H9 (cell line): Measurements from ENCODE around the gene RHNO1. TPM values are rescaled to one million over a fixed set of nuclear protein-coding genes. Genes with fewer than 3 reads are reported as not detected.

Experiments
- DNase-seq: peaks from one replicate; pipeline ENCODE4 v3.0.0-alpha.2; 2017
- H2AFZ ChIP-seq: one replicate; pipeline ENCODE4 v1.6.1; 2013; ENCODE audit warnings: mild to moderate bottlenecking, low read length, control low read depth, moderate library complexity
- H2AK5ac ChIP-seq: 2 replicates; pipeline ENCODE4 v1.6.1; 2013; ENCODE audit warnings: low read length, control low read depth, mixed read lengths; ENCODE audit not compliant: insufficient read length
- H2BK120ac ChIP-seq: one replicate; pipeline ENCODE4 v1.6.1; 2013; ENCODE audit warnings: low read depth, mild to moderate bottlenecking, low read length, control low read depth, inconsistent platforms; ENCODE audit not compliant: poor library complexity, severe bottlenecking
- H2BK12ac ChIP-seq: 2 replicates; pipeline ENCODE4 v1.6.1; 2013; ENCODE audit warnings: low read length, control low read depth, mixed read lengths, low read depth; ENCODE audit not compliant: insufficient read length
- H2BK15ac ChIP-seq: 2 replicates; pipeline ENCODE4 v1.6.1; 2013; ENCODE audit warnings: low read depth, low read length, control low read depth
- H2BK20ac ChIP-seq: one replicate; pipeline ENCODE4 v1.6.1; 2013; ENCODE audit warnings: low read depth, mild to moderate bottlenecking, low read length, control low read depth, inconsistent platforms; ENCODE audit not compliant: poor library complexity, severe bottlenecking
- H2BK5ac ChIP-seq: 2 replicates; pipeline ENCODE4 v1.6.1; 2013; ENCODE audit warnings: low read length, control low read depth, mixed read lengths; ENCODE audit not compliant: insufficient read length
- H3K14ac ChIP-seq: 2 replicates; pipeline ENCODE4 v1.6.1; 2013; ENCODE audit warnings: low read length, control low read depth; ENCODE audit not compliant: insufficient read depth
- H3K18ac ChIP-seq: 2 replicates; pipeline ENCODE4 v1.6.1; 2013; ENCODE audit warnings: low read depth, mild to moderate bottlenecking, mixed read lengths, low read length, control low read depth; ENCODE audit not compliant: insufficient read length
- H3K23ac ChIP-seq: 2 replicates; pipeline ENCODE4 v1.6.1; 2013; ENCODE audit warnings: low read length, control low read depth, mixed read lengths, low read depth; ENCODE audit not compliant: insufficient read length
- H3K23me2 ChIP-seq: 2 replicates; pipeline ENCODE4 v1.6.1; 2013; ENCODE audit warnings: low read depth, mild to moderate bottlenecking, mixed read lengths, low read length, control low read depth; ENCODE audit not compliant: insufficient read length, poor library complexity, severe bottlenecking
- H3K27ac ChIP-seq: 2 replicates; pipeline ENCODE4 v1.5.1; 2013; ENCODE audit warnings: low read length, control low read depth, mixed read lengths, low read depth; ENCODE audit not compliant: insufficient read length
- H3K27me3 ChIP-seq: 2 replicates; pipeline ENCODE4 v1.6.1; 2013; ENCODE audit warnings: low read length, control low read depth, inconsistent platforms; ENCODE audit not compliant: insufficient read depth
- H3K4ac ChIP-seq: 2 replicates; pipeline ENCODE4 v1.6.1; 2013; ENCODE audit warnings: low read depth, mild to moderate bottlenecking, control low read depth, inconsistent platforms, low read length, moderate library complexity
- H3K4me1 ChIP-seq: 2 replicates; pipeline ENCODE4 v1.6.1; 2013; ENCODE audit warnings: low read length, control low read depth, inconsistent platforms; ENCODE audit not compliant: insufficient read depth
- H3K4me2 ChIP-seq: 2 replicates; pipeline ENCODE4 v1.6.1; 2013; ENCODE audit warnings: low read length, control low read depth, mixed read lengths; ENCODE audit not compliant: insufficient read length, insufficient read depth
- H3K56ac ChIP-seq: 2 replicates; pipeline ENCODE4 v1.6.1; 2013; ENCODE audit warnings: low read depth, mild to moderate bottlenecking, mixed read lengths, low read length, control low read depth; ENCODE audit not compliant: insufficient read length
- H3K79me1 ChIP-seq: 2 replicates; pipeline ENCODE4 v1.6.1; 2013; ENCODE audit warnings: low read depth, mild to moderate bottlenecking, moderate library complexity, low read length, control low read depth, inconsistent platforms; ENCODE audit not compliant: insufficient read depth, poor library complexity, severe bottlenecking
- H3K79me2 ChIP-seq: 2 replicates; pipeline ENCODE4 v1.6.1; 2013; ENCODE audit warnings: low read length, control low read depth, inconsistent platforms; ENCODE audit not compliant: insufficient read depth
- H3K9ac ChIP-seq: 2 replicates; pipeline ENCODE4 v1.6.1; 2013; ENCODE audit warnings: low read length, control low read depth, mixed read lengths; ENCODE audit not compliant: insufficient read length; ENCODE audit errors: extremely low read depth
- H3K9me3 ChIP-seq: one replicate; pipeline ENCODE4 v1.6.1; 2013; ENCODE audit warnings: low read depth, low read length, inconsistent platforms; ENCODE audit not compliant: control insufficient read depth
- H3T11ph ChIP-seq: one replicate; pipeline ENCODE4 v1.6.1; 2013; ENCODE audit warnings: mild to moderate bottlenecking, low read length, control low read depth, inconsistent platforms
- H4K20me1 ChIP-seq: one replicate; pipeline ENCODE4 v1.6.1; 2013; ENCODE audit not compliant: control insufficient read depth, insufficient read length, insufficient read depth
- H4K5ac ChIP-seq: 2 replicates; pipeline ENCODE4 v1.6.1; 2013; ENCODE audit warnings: low read depth, mild to moderate bottlenecking, mixed read lengths, low read length, control low read depth; ENCODE audit not compliant: insufficient read length
- H4K8ac ChIP-seq: replicated peaks from 2 replicates; pipeline ENCODE4 v1.6.1; 2013; ENCODE audit warnings: low read length, control low read depth, mixed read lengths, low read depth; ENCODE audit not compliant: insufficient read length
- H4K91ac ChIP-seq: 2 replicates; pipeline ENCODE4 v1.6.1; 2013; ENCODE audit warnings: low read depth, mild to moderate bottlenecking, moderate library complexity, mixed read lengths, low read length, control low read depth; ENCODE audit not compliant: insufficient read length
- H3K27ac Mint-ChIP-seq, 3 experiments: 2 replicates in 2 of 3; 3 replicates in 1 of 3; pipeline ENCODE4 v1.8.0; 2020 to 2021; ENCODE audit warnings: mixed read lengths in 3 of 3, mild to moderate bottlenecking in 1 of 3, moderate library complexity in 1 of 3
- H3K27me3 Mint-ChIP-seq: 2 replicates; pipeline ENCODE4 v1.8.0; 2021; ENCODE audit warnings: low read depth, mild to moderate bottlenecking, moderate library complexity, mixed read lengths
- H3K36me3 Mint-ChIP-seq, 3 experiments: 2 replicates in 2 of 3; 3 replicates in 1 of 3; pipeline ENCODE4 v1.8.0; 2020 to 2021; ENCODE audit warnings: low read depth in 3 of 3, mixed read lengths in 3 of 3; ENCODE audit not compliant: insufficient read depth in 1 of 3
- H3K4me1 Mint-ChIP-seq, 2 experiments: 2 replicates each; pipeline ENCODE4 v1.8.0; 2020; ENCODE audit warnings: mixed read lengths in 2 of 2
- H3K4me3 Mint-ChIP-seq, 2 experiments: 2 replicates in 1 of 2; 3 replicates in 1 of 2; pipeline ENCODE4 v1.8.0; 2020 to 2021; ENCODE audit warnings: mild to moderate bottlenecking in 2 of 2, mixed read lengths in 2 of 2, moderate library complexity in 1 of 2
- H3K9me3 Mint-ChIP-seq, 2 experiments: 2 replicates in 1 of 2; 3 replicates in 1 of 2; pipeline ENCODE4 v1.8.0; 2020; ENCODE audit warnings: mild to moderate bottlenecking in 2 of 2, mixed read lengths in 2 of 2, moderate library complexity in 1 of 2
- WGBS: extraction: QIAGEN DNeasy Blood & Tissue Kit; methylation state at CpG from one replicate; pipeline ENCODE4 v1.1.7; 2013; ENCODE audit warnings: missing lambda C conversion rate, low lambda C conversion rate, mixed read lengths; ENCODE audit not compliant: insufficient read length; ENCODE audit errors: extremely low coverage; 5-methylcytosine and 5-hydroxymethylcytosine counted together
- total RNA-seq: library from RNA; stranded (reverse); gene quantifications from 2 replicates; pipeline ENCODE4 v1.2.1, GENCODE V29; 2021
- TF ChIP-seq, protein P1 (sequence below): fragments of 200-600 bp; sonication (generic); conservative IDR thresholded peaks from 3 replicates; pipeline ENCODE4 v1.8.0; 2021; ENCODE audit warnings: antibody characterized with exemption, mild to moderate bottlenecking

RHNO1 gene
- total RNA-seq, 1 experiment from 2014 or later, result 36.7 TPM

DNA sequence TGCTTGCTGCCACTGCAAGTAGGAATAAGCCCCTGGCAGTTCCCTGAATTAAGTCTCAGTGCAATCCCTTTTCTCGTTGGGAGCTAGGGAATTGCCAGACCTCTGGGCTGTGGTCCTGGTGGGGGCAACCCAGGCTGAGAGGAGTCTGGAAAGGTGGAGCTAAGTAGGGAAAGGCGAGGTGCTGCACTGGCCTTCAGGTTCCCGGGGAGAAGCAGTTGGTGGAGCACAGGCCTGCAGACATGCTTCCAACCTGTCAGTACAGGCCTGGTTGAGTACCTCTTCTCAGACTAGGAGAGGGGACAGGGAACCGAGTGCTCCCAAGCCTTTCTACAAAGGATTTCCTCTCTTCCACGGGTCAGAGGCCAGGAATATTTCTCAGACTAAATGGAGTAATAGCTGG is 43.7 kb upstream of the RHNO1 start:
- TF ChIP-seq, protein P1, sequence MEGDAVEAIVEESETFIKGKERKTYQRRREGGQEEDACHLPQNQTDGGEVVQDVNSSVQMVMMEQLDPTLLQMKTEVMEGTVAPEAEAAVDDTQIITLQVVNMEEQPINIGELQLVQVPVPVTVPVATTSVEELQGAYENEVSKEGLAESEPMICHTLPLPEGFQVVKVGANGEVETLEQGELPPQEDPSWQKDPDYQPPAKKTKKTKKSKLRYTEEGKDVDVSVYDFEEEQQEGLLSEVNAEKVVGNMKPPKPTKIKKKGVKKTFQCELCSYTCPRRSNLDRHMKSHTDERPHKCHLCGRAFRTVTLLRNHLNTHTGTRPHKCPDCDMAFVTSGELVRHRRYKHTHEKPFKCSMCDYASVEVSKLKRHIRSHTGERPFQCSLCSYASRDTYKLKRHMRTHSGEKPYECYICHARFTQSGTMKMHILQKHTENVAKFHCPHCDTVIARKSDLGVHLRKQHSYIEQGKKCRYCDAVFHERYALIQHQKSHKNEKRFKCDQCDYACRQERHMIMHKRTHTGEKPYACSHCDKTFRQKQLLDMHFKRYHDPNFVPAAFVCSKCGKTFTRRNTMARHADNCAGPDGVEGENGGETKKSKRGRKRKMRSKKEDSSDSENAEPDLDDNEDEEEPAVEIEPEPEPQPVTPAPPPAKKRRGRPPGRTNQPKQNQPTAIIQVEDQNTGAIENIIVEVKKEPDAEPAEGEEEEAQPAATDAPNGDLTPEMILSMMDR, result no peak
- Histone ChIP-seq H3K23ac (no peak overlapping the region), H2BK20ac (no peak overlapping the region), H3K4ac (no peak overlapping the region), H3K18ac (no peak overlapping the region), H2BK15ac (no peak overlapping the region), H2AFZ (no peak overlapping the region), H4K8ac (no peak overlapping the region), H3K56ac (no peak overlapping the region), H3K23me2 (no peaks in the 10 kb centered on the region), H3K79me1 (no peaks in the 10 kb centered on the region), H3K4me2 (no peak overlapping the region), H3K79me2 (no peaks in the 10 kb centered on the region), H3K9me3 (no peaks in the 10 kb centered on the region), H4K5ac (no peak overlapping the region), H4K20me1 (no peaks in the 10 kb centered on the region), H3K9ac (no peak overlapping the region), H3T11ph (no peak overlapping the region), H2BK120ac (no peak overlapping the region), H2BK12ac (no peak overlapping the region), H3K27ac (no peak overlapping the region), H3K14ac (no peak overlapping the region), H2BK5ac (no peak overlapping the region), H4K91ac (no peak overlapping the region), H3K4me1 (no peaks in the 10 kb centered on the region), H2AK5ac (no peak overlapping the region), H3K27me3 (no peaks in the 10 kb centered on the region)
- Mint-ChIP-seq H3K4me1 (peaks cover 17 to 29% of the 10 kb centered on the region in 2 experiments), H3K9me3 (no peaks in the 10 kb centered on the region), H3K27ac (peak overlapping the region in 1 of 3 experiments; percentile 54; a peak in 1 of 7 replicates), H3K4me3 (no peak overlapping the region), H3K36me3 (peaks cover 6 to 31% (median 19%) of the 10 kb centered on the region in 3 experiments; a peak in 6 of 7 replicates), H3K27me3 (no peaks in the 10 kb centered on the region)
- DNase-seq, result no peak
- no CpG with 5 or more reads among the region's 5 CpGs for WGBS
